H9 (cell line): ENCODE results near the gene HTD2. TPM values are rescaled to one million over a fixed set of nuclear protein-coding genes. Genes with fewer than 3 reads are reported as not detected.

Source experiments
- DNase-seq: peaks from one replicate; pipeline ENCODE4 v3.0.0-alpha.2; 2017
- H2AFZ ChIP-seq: one replicate; pipeline ENCODE4 v1.6.1; 2013; ENCODE audit warnings: mild to moderate bottlenecking, low read length, control low read depth, moderate library complexity
- H2AK5ac ChIP-seq: 2 replicates; pipeline ENCODE4 v1.6.1; 2013; ENCODE audit warnings: low read length, control low read depth, mixed read lengths; ENCODE audit not compliant: insufficient read length
- H2BK120ac ChIP-seq: one replicate; pipeline ENCODE4 v1.6.1; 2013; ENCODE audit warnings: low read depth, mild to moderate bottlenecking, low read length, control low read depth, inconsistent platforms; ENCODE audit not compliant: poor library complexity, severe bottlenecking
- H2BK12ac ChIP-seq: 2 replicates; pipeline ENCODE4 v1.6.1; 2013; ENCODE audit warnings: low read length, control low read depth, mixed read lengths, low read depth; ENCODE audit not compliant: insufficient read length
- H2BK15ac ChIP-seq: 2 replicates; pipeline ENCODE4 v1.6.1; 2013; ENCODE audit warnings: low read depth, low read length, control low read depth
- H2BK20ac ChIP-seq: one replicate; pipeline ENCODE4 v1.6.1; 2013; ENCODE audit warnings: low read depth, mild to moderate bottlenecking, low read length, control low read depth, inconsistent platforms; ENCODE audit not compliant: poor library complexity, severe bottlenecking
- H2BK5ac ChIP-seq: 2 replicates; pipeline ENCODE4 v1.6.1; 2013; ENCODE audit warnings: low read length, control low read depth, mixed read lengths; ENCODE audit not compliant: insufficient read length
- H3K14ac ChIP-seq: 2 replicates; pipeline ENCODE4 v1.6.1; 2013; ENCODE audit warnings: low read length, control low read depth; ENCODE audit not compliant: insufficient read depth
- H3K18ac ChIP-seq: 2 replicates; pipeline ENCODE4 v1.6.1; 2013; ENCODE audit warnings: low read depth, mild to moderate bottlenecking, mixed read lengths, low read length, control low read depth; ENCODE audit not compliant: insufficient read length
- H3K23ac ChIP-seq: 2 replicates; pipeline ENCODE4 v1.6.1; 2013; ENCODE audit warnings: low read length, control low read depth, mixed read lengths, low read depth; ENCODE audit not compliant: insufficient read length
- H3K23me2 ChIP-seq: 2 replicates; pipeline ENCODE4 v1.6.1; 2013; ENCODE audit warnings: low read depth, mild to moderate bottlenecking, mixed read lengths, low read length, control low read depth; ENCODE audit not compliant: insufficient read length, poor library complexity, severe bottlenecking
- H3K27ac ChIP-seq: 2 replicates; pipeline ENCODE4 v1.5.1; 2013; ENCODE audit warnings: low read length, control low read depth, mixed read lengths, low read depth; ENCODE audit not compliant: insufficient read length
- H3K27me3 ChIP-seq: 2 replicates; pipeline ENCODE4 v1.6.1; 2013; ENCODE audit warnings: low read length, control low read depth, inconsistent platforms; ENCODE audit not compliant: insufficient read depth
- H3K4ac ChIP-seq: 2 replicates; pipeline ENCODE4 v1.6.1; 2013; ENCODE audit warnings: low read depth, mild to moderate bottlenecking, control low read depth, inconsistent platforms, low read length, moderate library complexity
- H3K4me1 ChIP-seq: 2 replicates; pipeline ENCODE4 v1.6.1; 2013; ENCODE audit warnings: low read length, control low read depth, inconsistent platforms; ENCODE audit not compliant: insufficient read depth
- H3K4me2 ChIP-seq: 2 replicates; pipeline ENCODE4 v1.6.1; 2013; ENCODE audit warnings: low read length, control low read depth, mixed read lengths; ENCODE audit not compliant: insufficient read length, insufficient read depth
- H3K56ac ChIP-seq: 2 replicates; pipeline ENCODE4 v1.6.1; 2013; ENCODE audit warnings: low read depth, mild to moderate bottlenecking, mixed read lengths, low read length, control low read depth; ENCODE audit not compliant: insufficient read length
- H3K79me1 ChIP-seq: 2 replicates; pipeline ENCODE4 v1.6.1; 2013; ENCODE audit warnings: low read depth, mild to moderate bottlenecking, moderate library complexity, low read length, control low read depth, inconsistent platforms; ENCODE audit not compliant: insufficient read depth, poor library complexity, severe bottlenecking
- H3K79me2 ChIP-seq: 2 replicates; pipeline ENCODE4 v1.6.1; 2013; ENCODE audit warnings: low read length, control low read depth, inconsistent platforms; ENCODE audit not compliant: insufficient read depth
- H3K9ac ChIP-seq: 2 replicates; pipeline ENCODE4 v1.6.1; 2013; ENCODE audit warnings: low read length, control low read depth, mixed read lengths; ENCODE audit not compliant: insufficient read length; ENCODE audit errors: extremely low read depth
- H3K9me3 ChIP-seq: one replicate; pipeline ENCODE4 v1.6.1; 2013; ENCODE audit warnings: low read depth, low read length, inconsistent platforms; ENCODE audit not compliant: control insufficient read depth
- H3T11ph ChIP-seq: one replicate; pipeline ENCODE4 v1.6.1; 2013; ENCODE audit warnings: mild to moderate bottlenecking, low read length, control low read depth, inconsistent platforms
- H4K20me1 ChIP-seq: one replicate; pipeline ENCODE4 v1.6.1; 2013; ENCODE audit not compliant: control insufficient read depth, insufficient read length, insufficient read depth
- H4K5ac ChIP-seq: 2 replicates; pipeline ENCODE4 v1.6.1; 2013; ENCODE audit warnings: low read depth, mild to moderate bottlenecking, mixed read lengths, low read length, control low read depth; ENCODE audit not compliant: insufficient read length
- H4K8ac ChIP-seq: replicated peaks from 2 replicates; pipeline ENCODE4 v1.6.1; 2013; ENCODE audit warnings: low read length, control low read depth, mixed read lengths, low read depth; ENCODE audit not compliant: insufficient read length
- H4K91ac ChIP-seq: 2 replicates; pipeline ENCODE4 v1.6.1; 2013; ENCODE audit warnings: low read depth, mild to moderate bottlenecking, moderate library complexity, mixed read lengths, low read length, control low read depth; ENCODE audit not compliant: insufficient read length
- H3K27ac Mint-ChIP-seq, 3 experiments: 2 replicates in 2 of 3; 3 replicates in 1 of 3; pipeline ENCODE4 v1.8.0; 2020 to 2021; ENCODE audit warnings: mixed read lengths in 3 of 3, mild to moderate bottlenecking in 1 of 3, moderate library complexity in 1 of 3
- H3K27me3 Mint-ChIP-seq: 2 replicates; pipeline ENCODE4 v1.8.0; 2021; ENCODE audit warnings: low read depth, mild to moderate bottlenecking, moderate library complexity, mixed read lengths
- H3K36me3 Mint-ChIP-seq, 3 experiments: 2 replicates in 2 of 3; 3 replicates in 1 of 3; pipeline ENCODE4 v1.8.0; 2020 to 2021; ENCODE audit warnings: low read depth in 3 of 3, mixed read lengths in 3 of 3; ENCODE audit not compliant: insufficient read depth in 1 of 3
- H3K4me1 Mint-ChIP-seq, 2 experiments: 2 replicates each; pipeline ENCODE4 v1.8.0; 2020; ENCODE audit warnings: mixed read lengths in 2 of 2
- H3K4me3 Mint-ChIP-seq, 2 experiments: 2 replicates in 1 of 2; 3 replicates in 1 of 2; pipeline ENCODE4 v1.8.0; 2020 to 2021; ENCODE audit warnings: mild to moderate bottlenecking in 2 of 2, mixed read lengths in 2 of 2, moderate library complexity in 1 of 2
- H3K9me3 Mint-ChIP-seq, 2 experiments: 2 replicates in 1 of 2; 3 replicates in 1 of 2; pipeline ENCODE4 v1.8.0; 2020; ENCODE audit warnings: mild to moderate bottlenecking in 2 of 2, mixed read lengths in 2 of 2, moderate library complexity in 1 of 2
- CTCF ChIP-seq: fragments of 200-600 bp; sonication (generic); conservative IDR thresholded peaks from 3 replicates; pipeline ENCODE4 v1.8.0; 2021; ENCODE audit warnings: antibody characterized with exemption, mild to moderate bottlenecking
- WGBS: extraction: QIAGEN DNeasy Blood & Tissue Kit; methylation state at CpG from one replicate; pipeline ENCODE4 v1.1.7; 2013; ENCODE audit warnings: missing lambda C conversion rate, low lambda C conversion rate, mixed read lengths; ENCODE audit not compliant: insufficient read length; ENCODE audit errors: extremely low coverage; 5-methylcytosine and 5-hydroxymethylcytosine counted together
- total RNA-seq: library from RNA; stranded (reverse); gene quantifications from 2 replicates; pipeline ENCODE4 v1.2.1, GENCODE V29; 2021

The HTD2 gene
- total RNA-seq, 1 experiment from 2014 or later = 13.4 TPM

DNA sequence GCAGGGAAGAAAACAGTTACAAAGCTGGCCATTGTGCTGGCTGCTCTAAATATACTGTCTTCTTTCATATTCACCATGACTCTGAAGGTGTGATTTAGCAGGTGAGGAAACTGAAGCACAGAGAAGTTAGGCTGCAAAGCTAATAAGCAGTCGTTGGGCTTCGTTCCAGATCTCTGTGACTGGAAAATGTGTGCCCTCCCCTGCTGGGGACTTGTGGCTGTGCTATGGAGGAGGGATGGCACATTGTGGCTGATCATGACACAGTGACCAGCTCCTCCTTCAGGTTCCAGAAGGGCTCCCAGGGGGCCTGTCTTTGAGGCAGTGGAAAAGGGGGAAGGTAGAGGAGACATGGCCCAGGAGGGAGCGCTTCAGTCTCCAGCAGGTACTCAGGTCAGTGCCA lies 45.6 kb downstream of the HTD2 start:
- H3K9me3 Mint-ChIP-seq = no peaks in the 10 kb centered on the region
- no peaks in the 10 kb centered on the region for H3K79me2 ChIP-seq

More for the DNA sequence above, 45.6 kb downstream of the HTD2 start:
- no peak for TF ChIP-seq CTCF
- Histone ChIP-seq H2AFZ (no peak overlapping the region), H4K20me1 (no peaks in the 10 kb centered on the region), H3K27me3 (no peaks in the 10 kb centered on the region), H4K5ac (no peak overlapping the region), H3K9me3 (no peaks in the 10 kb centered on the region), H2BK12ac (no peak overlapping the region), H3K56ac (no peak overlapping the region), H2BK20ac (no peak overlapping the region), H3K4ac (no peak overlapping the region), H3K23ac (no peak overlapping the region), H2AK5ac (no peak overlapping the region), H3K23me2 (no peaks in the 10 kb centered on the region), H3K18ac (no peak overlapping the region), H2BK120ac (no peak overlapping the region), H2BK15ac (no peak overlapping the region), H4K91ac (no peak overlapping the region), H3K14ac (no peak overlapping the region), H3K9ac (no peak overlapping the region), H3K4me2 (no peak overlapping the region), H3T11ph (no peak overlapping the region), H3K79me1 (no peaks in the 10 kb centered on the region), H3K4me1 (no peaks in the 10 kb centered on the region), H4K8ac (no peak overlapping the region), H2BK5ac (no peak overlapping the region), H3K27ac (no peak overlapping the region)
- Mint-ChIP-seq H3K27ac (no peak overlapping the region), H3K36me3 (no peaks in the 10 kb centered on the region), H3K27me3 (no peaks in the 10 kb centered on the region), H3K4me3 (no peak overlapping the region), H3K4me1 (peaks cover 8% of the 10 kb centered on the region in 2 experiments)
- WGBS = no CpG with 5 or more reads among the region's 3 CpGs
- peak; percentile 42 for DNase-seq
